GM21381 (cell line): ENCODE results near the gene DTYMK.
A peak's percentile ranks its signal among the peaks of the same experiment; 100 is the strongest.
"Not testable (repeated sequence)": the region's sequence is repeated elsewhere in the genome, so short reads cannot be mapped to it uniquely, and the experiment has no call there.

Experiments used
- ATAC-seq: cut with Tn5 transposase; IDR thresholded peaks from one replicate; pipeline ENCODE4 v1.9.1; 2021; ENCODE audit warnings: mild to moderate bottlenecking, moderate library complexity; ENCODE audit not compliant: unreplicated experiment

DTYMK gene

DNA sequence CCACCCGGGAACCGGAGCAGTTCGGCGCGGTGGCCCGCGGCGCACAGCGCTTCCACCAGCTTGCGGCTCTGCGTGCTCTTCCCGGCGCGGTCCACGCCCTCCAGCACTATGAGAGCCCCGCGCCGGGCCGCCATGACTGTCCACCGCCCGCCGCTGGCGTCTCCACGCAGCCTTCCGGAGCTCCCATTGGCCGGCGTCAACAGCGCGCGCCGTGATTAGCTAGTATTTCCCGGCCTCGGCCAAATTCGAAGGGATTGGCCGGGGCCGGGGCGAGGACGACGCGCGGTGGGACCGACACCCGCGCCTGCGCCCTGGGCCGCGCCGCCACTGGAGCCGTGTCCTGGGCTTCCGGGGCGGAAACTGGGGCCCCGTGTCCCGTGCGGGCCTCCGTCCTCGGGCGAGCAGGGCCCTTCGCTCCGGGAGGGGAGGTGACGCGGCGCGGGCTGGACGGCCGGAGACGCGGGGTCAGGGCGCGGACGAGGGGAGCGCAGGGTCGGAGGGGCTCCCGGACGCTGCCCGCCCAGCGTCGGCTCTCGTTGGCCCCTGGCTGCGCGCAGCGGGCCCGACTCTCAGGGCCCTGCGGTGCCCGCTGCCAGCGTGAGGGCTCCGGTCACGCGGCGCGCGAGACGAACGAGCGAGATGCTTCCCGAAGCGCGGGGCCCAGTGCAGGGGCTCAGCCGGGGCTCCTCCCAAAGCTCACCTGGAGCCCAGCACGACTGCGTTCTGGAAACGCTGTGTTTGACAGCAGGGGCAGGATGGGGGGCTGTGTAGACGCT, at the start of gene DTYMK:
TSS of gene DTYMK (minus strand) at position 166 of the 776 bp plus-strand sequence. CDS start at position 134, 32 bp downstream.
- ATAC-seq: peak; percentile 93

DNA sequence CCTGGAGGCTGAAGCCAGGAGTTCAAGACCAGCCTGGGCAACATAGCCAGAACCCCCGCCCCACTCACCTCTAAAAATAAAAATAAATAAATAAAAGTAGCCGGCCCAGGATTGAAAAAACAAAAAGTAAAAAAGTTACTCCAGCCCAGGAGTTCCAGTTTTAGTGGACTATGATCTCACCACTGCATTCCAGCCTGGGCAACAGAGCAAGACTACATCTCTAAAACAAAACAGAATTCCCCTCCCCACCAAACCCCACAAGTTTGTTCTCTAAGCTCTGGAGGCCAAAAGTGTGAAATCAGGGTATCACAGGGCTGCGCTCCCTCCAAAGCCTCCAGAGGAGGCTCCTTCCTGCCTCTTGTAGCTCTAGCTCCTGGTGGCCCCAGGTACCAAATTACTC, 49.5 kb upstream of the DTYMK start:
- ATAC-seq: no peak

GRCh38 chr2:241734467-241735208, 48.0 kb upstream of the DTYMK start, which contains the start of gene D2HGDH:
Gene D2HGDH (plus strand): TSS chr2:241734630. CDS start chr2:241735225, 595 bp downstream.
- ATAC-seq: peak; percentile 84

- peak; percentile 33 for ATAC-seq
Measured at GRCh38 chr2:241734208-241734466, 47.5 kb upstream of the DTYMK start.

DNA sequence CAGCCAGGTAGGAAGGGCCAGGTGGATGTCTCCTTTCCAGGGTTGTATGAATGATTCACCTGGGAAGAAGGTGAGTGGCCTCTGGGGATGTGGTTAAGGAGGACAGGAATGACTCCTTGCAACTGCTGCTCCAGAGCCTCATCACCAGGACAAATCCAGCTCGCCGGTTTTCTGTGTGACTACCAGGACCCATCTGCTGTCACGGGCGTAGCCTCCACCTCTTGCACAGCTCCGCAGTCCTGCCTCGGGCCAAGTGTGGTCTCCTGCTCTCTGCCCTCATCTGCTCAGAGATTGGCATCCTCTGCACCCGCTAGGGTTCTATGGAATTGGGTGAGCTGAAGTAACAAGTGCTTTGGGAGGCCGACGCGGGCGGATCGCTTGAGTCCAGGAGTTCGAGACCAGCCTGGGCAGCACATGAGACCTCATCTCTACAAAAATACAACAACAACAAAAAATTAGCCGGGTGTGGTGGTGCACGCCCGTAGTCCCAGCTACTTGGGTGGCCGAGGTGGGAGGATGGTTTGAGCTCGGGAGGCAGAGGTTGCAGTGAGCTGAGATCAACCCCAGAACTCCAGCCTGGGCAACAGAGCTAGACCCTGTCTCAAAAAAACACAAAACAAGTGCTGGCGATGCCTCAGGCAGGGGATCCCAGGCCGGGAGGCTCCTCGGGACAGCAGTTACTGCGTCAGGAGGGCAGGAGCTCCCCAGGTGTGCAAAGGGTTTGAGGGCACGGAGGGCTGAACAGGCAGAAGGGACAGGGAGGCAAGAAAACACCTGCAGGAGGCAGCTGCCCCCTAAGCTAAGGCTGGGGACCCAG, 47.0 kb upstream of the DTYMK start:
- ATAC-seq: no peak

- ATAC-seq: not testable (repeated sequence)
Measured at GRCh38 chr2:241732513-241733186, 46.0 kb upstream of the DTYMK start.

GRCh38 chr2:241730671-241731293, 44.2 kb upstream of the DTYMK start:
- no peak for ATAC-seq

DNA sequence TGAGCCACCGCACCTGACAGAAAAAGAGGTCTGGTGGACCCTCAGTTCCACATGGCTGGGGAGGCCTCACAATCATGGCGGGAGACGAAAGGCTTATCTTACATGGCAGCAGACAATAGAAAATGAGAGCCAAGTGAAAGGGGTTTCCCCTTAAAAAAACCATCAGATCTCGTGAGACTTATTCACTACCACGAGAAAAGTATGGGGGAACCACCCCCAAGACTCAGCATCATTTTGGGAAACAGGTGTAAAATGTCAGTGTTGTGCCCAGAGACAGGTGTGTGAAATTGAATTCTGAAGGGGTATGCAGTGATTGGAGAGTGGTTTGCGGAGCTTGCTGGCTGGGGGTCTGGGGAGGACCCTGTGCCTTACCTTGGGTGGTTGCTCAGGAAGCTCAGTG, 43.3 kb upstream of the DTYMK start:
- no peak for ATAC-seq

DNA sequence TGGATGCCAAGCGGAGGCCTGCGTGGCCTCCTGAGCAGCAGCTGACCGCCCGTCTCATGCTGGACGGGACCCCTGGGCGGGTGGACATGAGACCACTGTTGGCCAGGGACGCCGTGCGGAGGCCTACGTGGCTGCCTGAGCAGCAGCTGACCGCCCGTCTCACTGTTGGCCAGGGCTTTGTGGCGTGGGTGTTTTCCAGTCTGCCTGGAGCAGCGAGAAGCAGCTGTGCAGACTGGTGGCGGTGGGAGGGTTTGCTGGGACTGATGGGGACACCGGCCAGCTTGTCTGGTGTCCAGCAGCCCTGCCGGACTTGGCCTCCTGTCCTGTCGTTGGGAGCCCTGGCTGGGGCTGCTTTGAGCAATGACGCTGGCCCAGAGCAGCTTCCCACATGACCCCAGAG, 42.0 kb upstream of the DTYMK start:
- no peak for ATAC-seq

DNA sequence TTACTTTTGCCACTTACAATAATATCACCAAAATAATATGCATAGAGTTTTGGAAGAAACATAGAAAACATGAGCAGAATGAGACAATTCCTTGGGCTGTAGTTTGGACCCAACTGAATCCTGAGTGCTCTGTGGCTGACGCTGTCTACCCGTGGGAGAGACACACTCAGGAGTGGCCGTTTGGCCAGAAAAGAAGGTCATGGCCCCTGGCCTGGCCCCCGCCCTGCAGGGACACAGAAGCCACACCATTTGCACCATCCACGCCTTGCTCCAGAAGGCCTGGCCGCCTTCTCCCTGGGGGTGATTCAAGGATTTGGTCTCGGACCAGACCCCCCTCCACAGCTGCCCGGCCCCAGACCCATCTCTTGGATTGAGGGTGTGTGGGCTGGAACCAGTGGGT, 41.4 kb upstream of the DTYMK start:
- no peak for ATAC-seq

DNA sequence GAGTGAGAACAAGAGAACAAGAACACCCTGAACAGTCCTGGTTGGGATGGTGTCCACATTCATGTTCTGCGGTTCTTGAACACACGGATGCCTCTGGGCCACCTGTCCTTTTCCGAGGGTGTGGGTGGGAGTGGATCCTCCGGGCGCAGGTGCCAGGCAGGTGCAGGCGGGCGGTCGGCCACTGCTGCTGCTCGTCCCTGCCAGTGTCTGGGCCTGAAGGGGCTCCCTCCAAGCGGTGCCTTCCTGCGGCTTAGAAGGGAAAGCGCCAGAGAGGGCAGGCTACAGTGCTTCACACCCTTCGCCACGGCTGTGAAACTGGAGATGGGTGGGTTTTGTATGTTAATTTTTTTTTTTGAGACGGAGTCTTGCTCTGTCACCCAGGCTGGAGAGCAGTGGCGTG, 39.8 kb upstream of the DTYMK start:
- no peak for ATAC-seq

DNA sequence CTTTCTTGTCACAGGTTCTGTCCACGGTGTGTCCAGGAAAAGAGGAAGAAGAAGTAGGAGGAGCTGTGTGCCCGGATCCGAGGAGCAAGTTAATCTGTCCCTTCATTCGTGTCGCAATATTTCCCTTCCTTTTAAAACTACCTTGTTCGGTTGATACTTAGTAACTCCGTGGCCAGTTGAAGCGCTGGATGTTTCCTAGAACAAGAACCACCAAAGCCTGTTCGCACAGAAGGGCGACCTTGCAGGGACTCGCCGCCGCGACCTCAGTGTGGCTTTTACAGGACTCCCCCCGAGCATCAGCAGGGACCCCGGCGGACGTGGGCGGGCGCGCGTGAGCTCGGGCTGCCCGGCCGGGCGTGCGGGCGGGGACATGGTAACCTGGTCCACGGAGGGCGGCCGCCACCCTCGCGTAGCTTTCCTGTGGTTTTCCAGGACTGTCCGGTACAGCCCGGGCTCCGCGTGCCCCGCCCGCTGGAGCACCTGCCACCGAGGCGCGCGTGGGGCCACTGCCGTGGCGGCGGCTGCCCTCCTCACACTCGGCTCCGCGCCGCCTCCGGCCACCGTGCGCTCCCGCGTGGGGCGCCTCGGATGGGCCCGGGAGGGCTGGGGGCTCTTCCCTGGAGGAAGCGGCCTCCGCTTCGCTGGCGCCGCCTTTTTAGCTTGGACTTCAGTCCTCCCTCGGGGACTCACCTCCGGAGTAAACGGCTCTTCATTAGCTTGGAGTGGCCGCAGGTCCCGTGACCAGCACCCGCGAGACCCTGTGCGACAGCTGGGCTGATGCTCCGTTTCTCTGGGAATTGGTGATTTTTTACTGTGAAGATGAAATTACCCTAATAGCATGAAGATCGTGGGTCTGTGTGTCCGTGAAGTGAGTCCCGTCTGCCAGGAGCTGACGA, 38.6 kb upstream of the DTYMK start:
- no peak for ATAC-seq

DNA sequence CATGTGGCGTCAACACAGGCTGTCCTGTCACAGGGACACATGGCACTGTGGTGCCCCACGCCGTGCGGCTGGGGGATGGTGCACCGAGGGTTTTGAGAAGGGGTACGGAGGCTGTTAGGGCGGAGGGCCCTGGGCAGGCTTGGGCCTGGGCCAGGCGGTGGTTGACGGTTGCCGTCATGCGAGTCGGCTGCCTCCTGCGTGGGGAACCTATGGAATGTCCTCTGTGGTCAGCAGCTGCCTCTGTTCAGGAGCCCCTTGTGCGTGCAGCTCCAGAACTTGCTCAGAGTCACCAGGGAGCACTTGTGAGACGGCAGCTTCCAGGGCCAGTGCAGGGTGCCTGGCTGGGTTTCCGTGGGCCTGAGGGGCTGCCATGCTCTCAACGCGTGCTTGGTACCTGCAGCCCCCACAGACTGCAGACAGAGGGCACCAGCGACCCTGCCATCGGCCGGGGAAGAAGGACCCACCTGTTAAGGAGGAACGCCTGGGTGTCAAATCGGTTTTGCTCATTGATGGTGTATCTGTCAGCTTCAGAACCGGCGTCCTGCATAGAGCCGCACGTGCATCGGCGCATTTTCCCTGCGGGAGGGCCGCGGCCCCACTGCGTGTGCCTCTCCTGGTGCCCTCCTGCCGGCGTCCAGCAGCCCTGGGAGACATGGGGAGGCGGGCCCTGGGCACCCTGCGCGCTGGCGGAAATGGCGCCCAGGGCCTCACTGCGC, 37.8 kb upstream of the DTYMK start:
- ATAC-seq: no peak

- ATAC-seq: no peak
Measured at GRCh38 chr2:241722896-241723454, 36.4 kb upstream of the DTYMK start.

DNA sequence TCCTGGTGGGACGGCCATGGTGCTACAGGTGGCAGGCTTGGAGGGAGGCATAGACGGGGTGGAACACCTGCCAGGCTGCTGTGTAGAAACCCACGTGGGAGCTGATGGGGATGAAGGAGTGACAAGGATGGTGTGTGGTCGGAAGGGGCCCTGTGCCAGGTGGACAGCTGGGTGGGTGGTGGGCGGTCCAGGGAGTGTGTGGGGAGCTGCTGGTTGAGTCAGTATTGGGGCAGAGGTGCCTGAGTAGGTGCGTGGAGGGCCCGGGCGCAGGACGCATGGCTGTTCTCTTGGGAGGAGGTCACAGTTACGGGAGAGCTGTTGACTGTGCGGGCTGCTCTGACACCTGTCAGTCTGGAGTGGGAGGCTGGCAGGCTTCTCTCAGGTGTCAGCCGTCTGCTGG, 35.2 kb upstream of the DTYMK start:
- no peak for ATAC-seq

DNA sequence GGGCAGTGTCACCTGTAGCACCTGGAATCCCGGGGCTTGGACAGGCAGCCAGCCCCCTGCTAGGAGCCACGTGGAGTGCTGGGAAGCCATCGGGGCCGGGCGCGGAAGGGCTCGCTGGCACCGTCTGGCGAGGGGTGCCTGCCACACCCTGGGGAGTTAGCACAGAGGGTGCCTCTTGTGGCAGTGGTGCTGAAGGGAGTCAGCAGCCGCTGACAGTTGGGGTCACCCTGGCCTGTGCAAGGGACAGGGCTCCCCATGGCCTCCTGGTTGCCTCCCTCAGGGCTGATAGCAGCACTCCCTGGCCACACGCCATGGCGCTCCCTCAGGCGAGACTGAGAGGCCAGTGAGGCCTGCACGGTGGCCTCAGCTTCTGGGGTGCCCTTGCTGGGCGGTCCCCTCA, 33.9 kb upstream of the DTYMK start:
- ATAC-seq: no peak

- ATAC-seq: no peak
Measured at GRCh38 chr2:241720099-241720498, 33.5 kb upstream of the DTYMK start.

DNA sequence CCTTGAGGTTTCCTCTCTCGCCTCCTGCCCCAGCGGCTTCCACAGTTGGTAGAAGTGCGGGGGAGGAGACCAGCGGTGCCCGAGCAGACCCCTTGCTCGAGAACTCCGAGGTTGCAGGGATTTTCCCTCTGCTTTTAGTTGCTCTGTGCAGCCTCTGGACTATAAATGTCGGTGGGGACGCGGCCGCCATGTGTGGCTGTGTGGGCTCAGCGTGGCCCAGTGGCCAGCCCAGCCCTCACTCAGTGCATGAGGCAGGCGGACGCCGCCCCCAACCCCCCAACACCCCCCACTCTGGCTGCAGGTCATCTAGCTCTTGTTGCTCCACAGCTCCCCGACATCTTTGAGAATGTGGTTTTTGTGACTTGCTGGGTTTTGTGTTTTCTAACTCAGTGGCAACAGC, 32.5 kb upstream of the DTYMK start:
- ATAC-seq: no peak

DNA sequence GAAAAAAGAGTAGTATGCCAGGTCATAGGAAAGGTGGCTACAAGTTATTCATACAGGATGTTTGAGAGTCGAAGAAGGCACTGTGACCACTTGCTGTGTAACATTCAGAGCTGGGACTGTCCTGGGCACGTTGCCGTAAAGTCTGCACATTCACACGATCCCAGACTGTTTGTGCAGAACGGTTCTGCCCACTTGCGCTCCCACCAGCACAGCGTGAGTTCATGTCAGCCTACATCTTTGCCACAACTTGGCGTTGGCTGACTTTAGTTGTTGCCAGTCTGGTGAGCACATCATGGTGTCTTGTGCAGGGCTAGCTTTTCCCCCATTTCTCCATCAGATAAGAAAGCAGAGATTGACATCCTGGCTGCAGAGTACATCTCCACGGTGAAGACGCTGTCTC, 22.3 kb upstream of the DTYMK start:
- no peak for ATAC-seq
